ENCODE results near the gene EPC2. TPM values are rescaled to one million over a fixed set of nuclear protein-coding genes. Genes with fewer than 3 reads are reported as not detected.

Gene EPC2
- total and polyA plus RNA-seq, 2 of the 8 experiments (the other 6 are each of a cell fraction or from before 2014, with no cell fraction given), result 16.1 to 25.7 TPM

DNA sequence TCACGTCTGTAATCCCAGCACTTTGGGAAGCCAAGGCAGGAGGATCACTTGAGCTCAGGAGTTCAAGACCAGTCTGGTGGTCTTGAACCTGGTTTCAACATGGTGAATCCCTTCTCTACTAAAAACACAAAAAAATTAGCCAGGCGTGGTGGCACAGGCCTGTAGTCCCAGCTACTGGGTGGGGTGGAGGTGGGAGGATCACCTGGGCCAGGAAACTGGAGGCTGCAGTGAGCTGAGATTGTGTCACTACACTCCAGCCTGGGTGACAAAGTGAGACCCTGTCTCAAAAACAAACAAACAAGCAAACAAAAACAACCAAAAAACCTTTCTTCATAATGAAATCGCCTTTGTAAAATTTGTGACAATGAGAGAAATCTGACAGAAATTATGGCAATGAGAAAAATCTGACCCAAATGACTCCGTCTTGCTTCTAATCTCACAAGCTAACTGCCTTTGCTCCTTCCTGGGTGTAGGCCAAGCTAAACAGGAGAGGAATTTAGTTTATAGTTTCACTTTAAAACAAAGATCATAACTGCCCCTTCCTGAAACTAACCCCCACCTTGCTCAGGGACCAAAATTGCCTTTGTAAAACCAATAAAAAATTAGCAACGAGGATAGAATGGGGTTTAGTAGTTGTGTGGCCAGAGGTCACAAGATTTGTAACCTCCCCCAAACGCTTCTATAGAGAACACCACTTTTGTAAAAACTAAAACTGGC lies 169.8 kb downstream of the EPC2 start:
- H3K4me3 ChIP-seq (ENCODE audit: extremely low read depth in 1 of 4, insufficient read depth in 2 of 4, low read depth in 3 of 4, low read length in 4 of 4), result peak overlapping the region in 1 of 4 experiments; percentile 21; a peak in 1 of 8 replicates
- H3K23ac ChIP-seq (ENCODE audit: insufficient read length), result no peak overlapping the region
- H2BK5ac ChIP-seq (ENCODE audit: low read depth, low read length), result peak overlapping the region; percentile 87; the same call in 1 of the 2 replicates
- H3K9ac ChIP-seq (replicated peaks in 1 of 4; ENCODE audit: extremely low read depth in 1 of 4, low read depth in 3 of 4, low read length in 3 of 4), result no peak overlapping the region; a peak in 1 of 7 replicates
- no peak overlapping the region for H2BK15ac ChIP-seq (ENCODE audit: low read length)
- no peaks in the 10 kb centered on the region for H3K79me2 ChIP-seq (ENCODE audit: control insufficient read depth in 1 of 2, insufficient read depth in 2 of 2, low read length in 2 of 2)
- H3K14ac ChIP-seq (ENCODE audit: insufficient read length), result no peak overlapping the region
- peak overlapping the region; percentile 37 for H4K5ac ChIP-seq (ENCODE audit: insufficient read length, low read depth, low read length)
- peak overlapping the region; percentile 56 for H2BK120ac ChIP-seq (replicated peaks; ENCODE audit: low read depth, low read length)
- H4K8ac ChIP-seq (ENCODE audit: extremely low read depth, insufficient read depth, low read length), result peak overlapping the region; percentile 92; the same call in 1 of the 2 replicates
- H2AFZ ChIP-seq (ENCODE audit: low read length), result no peak overlapping the region
- no peak for FAIRE-seq
- H3K23me2 ChIP-seq (ENCODE audit: low read depth, low read length), result no peaks in the 10 kb centered on the region
- no peaks in the 10 kb centered on the region for H3K79me1 ChIP-seq (ENCODE audit: low read depth, low read length)
- H3K27me3 ChIP-seq (replicated peaks in 1 of 4; ENCODE audit: control insufficient read depth in 3 of 4, extremely low read depth in 1 of 4, insufficient read depth in 3 of 4, low read length in 3 of 4), result no peaks in the 10 kb centered on the region; a peak in 1 of 7 replicates
- POLR2A ChIA-PET (ENCODE audit: partially characterized antibody), result interaction anchor here (0.8 to 1.5 kb wide), 3 partner anchors 10 to 63 kb away, joined by 3 to 4 read pairs (median 3); no protein-coding TSS in a partner anchor
- CTCF ChIA-PET (ENCODE audit: partially characterized antibody), result interaction anchor here (0.6 to 2.4 kb wide), 17 partner anchors 10 to 237 kb away, joined by 3 to 11 read pairs (median 3); no protein-coding TSS in a partner anchor
- H2AK5ac ChIP-seq (ENCODE audit: low read depth, low read length), result no peak overlapping the region
- peak overlapping the region; percentile 80 for H4K91ac ChIP-seq (replicated peaks; ENCODE audit: insufficient read length, low read length)
- WGBS, 2 experiments (ENCODE audit: extremely low coverage in 1 of 2, insufficient coverage in 1 of 2, insufficient read length in 1 of 2, insufficient replicate concordance in 2 of 2, low coverage in 1 of 2, low lambda C conversion rate in 2 of 2, missing lambda C conversion rate in 1 of 2), result 67% methylated on average over 6 of the region's 6 CpGs; no CpG with 5 or more reads in 1 of the 2 experiments
- peak overlapping the region; percentile 97; the same call in 1 of the 2 replicates for H2BK20ac ChIP-seq (ENCODE audit: low read length)
- H3K36me3 ChIP-seq (ENCODE audit: control insufficient read depth in 2 of 4, insufficient read depth in 4 of 4, low read length in 3 of 4), result no peaks in the 10 kb centered on the region
- no peak overlapping the region for H3K56ac ChIP-seq (replicated peaks; ENCODE audit: insufficient read length, low read depth, low read length)
- no peaks in the 10 kb centered on the region for H3K9me3 ChIP-seq (ENCODE audit: insufficient read depth in 2 of 2, low read depth in 1 of 2, low read length in 1 of 2)
- H3K18ac ChIP-seq (ENCODE audit: extremely low read depth, low read length), result peak overlapping the region; percentile 80; the same call in 1 of the 2 replicates
- peak overlapping the region; percentile 93 for H2BK12ac ChIP-seq (ENCODE audit: low read depth, low read length)
- peak overlapping the region; percentile 41 for H3K4ac ChIP-seq (replicated peaks; ENCODE audit: insufficient read length, low read depth, low read length)
- H3K27ac ChIP-seq (ENCODE audit: low read depth, low read length), result peak overlapping the region; percentile 61
- no peaks in the 10 kb centered on the region for H4K20me1 ChIP-seq (replicated peaks in 1 of 2; ENCODE audit: control insufficient read depth in 1 of 2, insufficient read depth in 2 of 2, low read length in 2 of 2)
- H3K4me2 ChIP-seq (ENCODE audit: insufficient read depth in 1 of 2, low read depth in 2 of 2, low read length in 2 of 2), result peak overlapping the region; percentile 7 to 26; a peak in 3 of 4 replicates
- peak in 1 of 2 experiments; percentile 41 for DNase-seq (ENCODE audit: low read depth in 1 of 2, low spot score in 2 of 2)
- H3K4me1 ChIP-seq (replicated peaks in 1 of 4; ENCODE audit: control insufficient read depth in 3 of 4, insufficient read depth in 4 of 4, low read length in 3 of 4), result peaks cover 1 to 36% (median 13%) of the 10 kb centered on the region in 4 experiments
- no peak for TF ChIP-seq PHF8 (conservative IDR thresholded peaks at IDR 0.05; ENCODE audit: low read depth, low read length)
- TF ChIP-seq SIRT6 (IDR thresholded peaks at IDR 0.05; ENCODE audit: low read length), result no peak
- TF ChIP-seq BACH1 (IDR thresholded peaks at IDR 0.05; ENCODE audit: low read length), result no peak
- TF ChIP-seq CHD1 (IDR thresholded peaks at IDR 0.05; ENCODE audit: low read depth, low read length), result no peak
- TF ChIP-seq CTBP2 (IDR thresholded peaks at IDR 0.05; ENCODE audit: borderline replicate concordance, insufficient read depth, insufficient read length, low read length), result no peak
- no peak for TF ChIP-seq POU5F1 (IDR thresholded peaks at IDR 0.05; ENCODE audit: low read depth, low read length)
- TF ChIP-seq SUZ12 (IDR thresholded peaks at IDR 0.05; ENCODE audit: low read length), result no peak
- TF ChIP-seq JUND (IDR thresholded peaks at IDR 0.05; ENCODE audit: low read length), result no peak
- TF ChIP-seq TAF1 (IDR thresholded peaks at IDR 0.05; ENCODE audit: low read depth, low read length), result no peak
- TF ChIP-seq, protein P1, sequence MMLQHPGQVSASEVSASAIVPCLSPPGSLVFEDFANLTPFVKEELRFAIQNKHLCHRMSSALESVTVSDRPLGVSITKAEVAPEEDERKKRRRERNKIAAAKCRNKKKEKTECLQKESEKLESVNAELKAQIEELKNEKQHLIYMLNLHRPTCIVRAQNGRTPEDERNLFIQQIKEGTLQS (IDR thresholded peaks at IDR 0.05; ENCODE audit: insufficient read depth, low read depth, low read length), result no peak
- no peak for TF ChIP-seq BRCA1 (IDR thresholded peaks at IDR 0.05; ENCODE audit: low read depth, low read length)
- TF ChIP-seq KDM5A (IDR thresholded peaks at IDR 0.05; ENCODE audit: low read length), result no peak

Data from H1 (cell line).